ENCODE data around the gene KRT33A.

DNA sequence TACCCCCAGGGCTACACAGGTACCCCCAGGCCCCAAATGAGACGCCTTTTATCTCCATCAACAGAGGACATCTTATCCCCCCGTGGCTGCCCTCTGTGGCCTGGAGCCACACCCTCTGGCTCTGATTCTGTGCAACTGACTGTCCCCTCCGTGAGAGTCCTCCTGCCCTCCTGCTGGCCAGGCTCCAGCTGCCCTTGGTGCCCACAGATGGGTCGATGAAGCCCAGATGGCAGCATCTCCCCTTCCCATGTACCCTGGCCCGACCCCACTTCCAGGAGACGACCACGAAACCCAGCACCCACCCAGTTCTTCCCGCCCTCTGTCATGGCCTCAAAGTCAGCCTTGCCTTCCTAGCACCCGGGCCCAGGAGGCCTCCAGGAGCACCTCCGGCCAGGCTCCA is 25.5 kb downstream of the KRT33A start:
- TF ChIP-seq TAF1 (IDR thresholded peaks at IDR 0.05; ENCODE audit: low read depth, low read length) = no peak
- TF ChIP-seq POLR2AphosphoS5 (IDR thresholded peaks at IDR 0.05; ENCODE audit: low read depth, low read length) = no peak
- no peak for TF ChIP-seq POLR2A (IDR thresholded peaks at IDR 0.05; ENCODE audit: low read depth, low read length)
- no peak for TF ChIP-seq POU2F2 (IDR thresholded peaks at IDR 0.05; ENCODE audit: low read depth, low read length)

All from GM12891 (cell line).